Activated CD4-positive, alpha-beta T cell treated with anti-CD3 and anti-CD28 coated beads, Interleukin-2, amount 50 U/mL, for 24 hours (primary cell): ENCODE data around the gene CEND1.

Source experiments
- DNase-seq, 2 donors: peaks; one replicate each; pipeline ENCODE4 v3.0.0-alpha.2; 2020; ENCODE audit warnings: low read depth in 1 of 2, low spot score in 1 of 2

CEND1 gene

DNA sequence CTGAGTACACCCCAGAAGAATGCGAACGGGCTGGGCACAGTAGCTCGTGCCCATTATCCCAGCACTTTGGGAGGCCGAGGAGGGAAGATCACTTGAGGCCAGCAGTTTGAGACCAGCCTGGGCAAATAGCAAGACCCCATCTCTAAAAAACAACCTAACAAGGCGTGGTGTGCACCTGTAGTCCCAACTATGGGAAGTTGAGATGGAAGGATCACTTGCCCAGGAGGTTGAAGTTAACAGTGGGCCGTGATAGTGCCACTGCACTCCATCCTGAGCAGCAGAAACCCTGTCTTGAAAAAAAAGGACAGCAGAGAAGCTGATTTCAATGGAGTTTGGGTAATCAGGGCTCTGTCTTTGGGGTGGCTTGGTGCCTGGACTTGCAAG, 23.2 kb upstream of the CEND1 start:
- no peak for DNase-seq

DNA sequence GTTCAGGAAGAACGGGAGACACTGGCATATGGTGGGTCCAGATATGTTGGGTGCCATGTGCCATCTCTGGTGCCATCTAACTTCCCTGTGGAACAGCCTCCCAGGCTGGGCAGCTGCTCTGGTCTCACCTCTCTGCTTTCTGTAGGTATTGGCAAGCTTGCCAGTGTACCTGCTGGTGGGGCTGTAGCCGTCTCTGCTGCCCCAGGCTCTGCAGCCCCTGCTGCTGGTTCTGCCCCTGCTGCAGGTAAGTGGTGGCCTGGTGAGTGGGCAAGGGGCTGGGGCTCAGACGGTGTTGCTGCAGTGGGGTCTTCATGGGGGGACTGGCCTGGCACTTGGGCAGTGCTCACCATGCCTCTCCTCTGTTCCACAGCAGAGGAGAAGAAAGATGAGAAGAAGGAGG, 22.5 kb upstream of the CEND1 start:
- no peak for DNase-seq

DNA sequence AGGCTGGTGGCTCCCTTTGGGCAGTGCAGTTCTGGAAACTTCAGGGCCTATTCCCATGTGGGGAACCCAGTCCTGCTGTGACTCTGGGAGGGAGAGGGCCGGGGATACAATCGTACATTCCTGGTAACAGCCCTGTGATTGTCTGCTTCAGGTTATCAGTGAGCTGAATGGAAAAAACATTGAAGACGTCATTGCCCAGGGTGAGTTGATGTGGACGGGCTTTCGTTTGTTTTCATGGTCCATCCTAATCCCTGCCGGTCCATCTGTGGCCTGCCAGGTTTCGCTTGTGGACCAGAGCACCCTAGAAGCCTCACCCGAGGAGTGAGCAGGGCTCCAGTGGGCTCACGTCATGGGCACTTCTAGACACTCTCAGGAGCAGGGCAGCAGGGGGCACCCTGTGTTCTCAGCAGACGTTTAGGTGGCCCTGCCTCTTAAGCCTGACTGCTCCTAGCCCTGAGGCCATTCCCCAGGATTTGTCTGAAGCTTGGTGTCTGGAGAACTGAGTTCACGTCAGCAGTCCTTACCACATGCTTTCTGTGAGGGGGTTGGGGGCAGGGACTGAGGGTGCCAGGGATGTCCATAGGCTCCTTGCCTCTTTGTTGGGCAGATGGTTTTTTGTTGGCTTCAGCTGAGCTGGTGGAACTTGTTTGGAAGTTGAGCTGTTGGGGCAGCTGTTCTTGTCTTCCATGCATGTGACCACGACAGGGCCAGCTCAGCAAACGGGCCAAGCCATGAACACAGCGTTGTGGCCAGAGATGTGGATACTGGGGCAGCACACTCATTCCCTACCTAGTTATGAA, 21.8 kb upstream of the CEND1 start:
- no peak for DNase-seq

DNA sequence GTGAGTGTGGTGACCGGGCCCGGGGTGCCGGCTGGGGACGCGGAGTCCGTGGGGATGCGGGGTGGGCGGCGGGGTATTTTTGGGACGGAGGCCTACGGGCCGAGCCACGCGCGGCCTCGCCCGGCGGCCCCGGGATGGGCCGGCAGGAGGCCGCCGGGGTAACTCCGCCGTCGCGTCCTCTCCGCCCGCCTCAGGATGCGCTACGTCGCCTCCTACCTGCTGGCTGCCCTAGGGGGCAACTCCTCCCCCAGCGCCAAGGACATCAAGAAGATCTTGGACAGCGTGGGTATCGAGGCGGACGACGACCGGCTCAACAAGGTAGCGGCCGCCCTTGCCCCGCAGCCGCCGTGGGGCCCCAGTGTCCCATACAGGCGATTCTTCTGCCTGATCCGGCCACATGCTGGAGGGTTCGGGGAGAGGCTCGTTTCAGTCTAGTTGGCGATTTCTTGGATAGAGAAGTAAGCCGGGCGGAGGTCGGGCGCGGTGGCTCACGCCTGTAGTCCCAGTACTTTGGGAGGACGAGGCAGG, 20.2 kb upstream of the CEND1 start:
- DNase-seq = no peak

DNA sequence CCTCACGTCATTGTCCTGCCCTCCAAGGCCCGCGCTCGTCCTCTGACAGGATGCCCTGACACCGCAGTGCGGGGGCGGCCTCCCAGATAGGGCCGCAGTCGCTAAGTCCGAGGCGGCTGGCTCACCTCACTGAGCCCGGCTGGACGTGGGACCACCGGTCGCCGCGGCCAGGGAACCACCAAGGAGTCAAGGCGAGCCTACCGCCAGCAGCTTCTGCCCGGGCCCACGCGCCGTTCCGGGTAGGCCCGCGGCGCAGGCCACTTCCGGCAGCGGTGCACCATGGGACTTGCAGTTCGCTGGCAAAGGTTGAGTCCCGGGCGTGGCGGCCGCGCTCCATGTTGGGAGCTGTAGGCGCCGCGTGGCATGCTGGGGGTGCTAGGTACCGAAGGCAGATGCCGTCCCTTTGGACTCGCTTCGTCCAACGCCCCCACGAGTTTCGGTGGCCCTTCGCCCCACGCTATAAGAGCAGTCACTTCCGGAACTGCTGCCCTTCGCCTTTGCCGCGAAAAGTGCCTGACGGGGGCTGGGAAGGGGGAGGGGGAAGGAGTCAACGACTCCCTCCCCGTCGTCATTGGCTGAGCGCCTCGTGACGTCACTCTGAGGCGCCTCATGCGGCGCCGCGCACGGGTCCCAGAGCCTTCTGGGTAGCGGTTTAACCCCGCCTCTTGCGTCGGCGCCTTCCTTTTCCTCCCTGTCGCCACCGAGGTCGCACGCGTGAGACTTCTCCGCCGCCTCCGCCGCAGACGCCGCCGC, 19.6 kb upstream of the CEND1 start, which contains the start of gene RPLP2:
Gene RPLP2, plus strand, starts transcription at position 681 of the 753 bp plus-strand sequence. CDS start 268 bp downstream, outside the sequence.
- DNase-seq = peak; percentile 97 to 98

DNA sequence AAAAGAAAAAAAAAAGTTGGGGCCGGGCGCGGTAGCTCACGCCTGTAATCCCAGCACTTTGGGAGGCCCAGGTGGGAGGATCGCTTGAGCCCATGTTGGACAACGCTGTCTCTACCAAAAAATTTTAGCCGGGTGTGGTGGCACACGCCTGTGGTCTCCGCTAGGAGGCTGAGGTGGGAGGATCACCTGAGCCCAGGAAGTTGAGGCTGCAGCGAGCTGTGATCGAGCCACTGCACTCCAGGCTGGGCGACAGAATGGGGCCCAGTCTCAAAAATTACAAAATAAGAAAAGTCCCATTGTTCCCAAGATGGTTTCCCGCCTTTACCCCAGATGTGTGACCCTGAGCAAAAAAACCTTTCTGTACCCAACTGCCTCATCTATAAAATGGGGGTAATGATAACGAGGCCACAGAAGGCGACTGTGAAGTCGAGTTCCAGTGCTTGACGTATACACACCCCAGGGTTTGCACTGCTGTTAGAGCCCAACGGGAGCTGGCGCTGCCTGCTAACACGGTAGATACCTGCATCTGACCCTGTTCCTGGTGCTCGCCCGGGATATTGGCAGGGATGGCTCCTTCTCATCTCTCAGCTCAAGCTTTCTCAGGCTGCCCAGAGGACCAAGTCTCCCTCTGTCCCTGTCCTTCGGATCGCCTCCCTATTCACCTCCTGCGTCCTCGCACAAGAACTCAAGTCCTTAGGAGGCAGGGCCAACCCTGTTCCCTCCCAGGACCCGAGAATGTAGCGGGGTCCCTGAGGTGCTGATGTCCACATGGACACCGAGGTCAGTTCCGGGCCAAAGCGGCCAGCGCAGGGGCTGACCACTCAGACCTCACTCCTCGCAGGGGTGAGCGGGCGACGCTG, 18.8 kb upstream of the CEND1 start:
- no peak for DNase-seq

DNA sequence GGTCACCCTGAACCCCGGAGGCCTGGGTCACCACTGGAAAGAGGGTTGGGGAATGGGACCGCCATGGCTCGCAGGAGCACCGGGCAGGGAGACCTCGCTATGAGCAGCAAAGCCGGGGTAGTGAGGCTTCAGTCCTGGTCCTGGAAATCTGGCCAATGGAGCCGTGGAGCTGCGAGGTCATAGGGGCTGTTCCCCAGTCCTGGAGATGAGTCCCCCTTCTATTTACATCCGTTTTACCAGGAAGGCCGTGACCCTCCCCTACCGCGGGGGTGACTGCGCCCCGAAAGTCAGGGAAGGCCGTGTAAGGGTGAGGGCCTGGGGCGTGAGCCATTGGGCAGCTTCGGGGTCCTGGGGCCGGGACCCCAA, 14.7 kb upstream of the CEND1 start:
- no peak for DNase-seq

DNA sequence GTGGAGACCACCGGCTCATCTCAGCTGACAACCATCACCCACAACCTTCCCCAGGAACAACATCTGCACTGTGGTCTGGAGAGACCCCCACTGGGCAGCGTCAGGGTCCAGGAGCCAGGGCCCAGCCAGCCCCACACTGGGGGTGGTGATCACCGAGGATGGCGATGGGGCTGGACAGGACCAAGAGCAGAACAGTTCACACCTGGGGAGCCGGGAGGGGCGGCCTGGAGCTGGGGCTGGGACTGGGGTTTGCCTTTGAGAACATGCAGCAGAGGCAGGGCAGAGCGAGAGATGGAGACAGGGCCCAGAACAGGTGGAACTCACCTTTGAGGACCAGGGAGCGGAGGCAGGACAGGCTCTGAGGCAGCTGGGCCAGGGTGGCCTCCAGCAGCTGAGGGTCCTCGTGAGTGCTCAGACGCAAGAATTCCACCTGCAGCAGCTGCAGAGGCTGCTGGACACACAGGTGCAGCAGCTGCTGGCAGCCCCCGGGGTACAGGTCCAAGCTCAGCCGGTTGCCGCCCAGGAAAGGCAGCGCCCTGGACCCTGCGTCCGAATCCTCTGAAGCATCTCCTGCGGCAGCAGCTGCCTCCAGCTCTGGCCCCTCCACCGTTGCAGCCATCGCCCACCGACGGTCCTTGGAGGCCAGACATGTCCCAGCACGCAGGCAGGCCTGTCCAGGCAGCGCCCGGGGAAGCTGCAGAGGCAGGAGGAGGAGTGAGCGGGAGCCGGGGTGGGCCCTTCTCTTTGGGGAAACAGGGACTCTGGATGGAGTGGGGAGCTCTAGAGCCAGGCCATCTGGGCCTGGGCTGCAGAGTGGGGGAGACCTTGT, 14.1 kb upstream of the CEND1 start:
- DNase-seq = no peak

DNA sequence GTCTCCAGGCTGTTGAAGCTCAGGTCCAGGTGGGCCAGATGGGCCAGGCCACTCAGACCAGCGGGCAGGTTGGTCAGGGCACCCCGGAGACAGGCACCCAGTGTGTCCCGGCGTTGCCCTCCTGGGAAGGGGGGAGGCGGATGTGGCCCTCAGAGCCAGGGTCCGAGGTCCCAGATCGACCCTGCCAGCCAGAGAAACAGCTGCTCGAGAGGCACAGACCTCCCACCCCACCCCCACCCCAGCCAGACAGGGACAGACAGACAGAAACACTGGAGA, 13.5 kb upstream of the CEND1 start:
- no peak for DNase-seq

DNA sequence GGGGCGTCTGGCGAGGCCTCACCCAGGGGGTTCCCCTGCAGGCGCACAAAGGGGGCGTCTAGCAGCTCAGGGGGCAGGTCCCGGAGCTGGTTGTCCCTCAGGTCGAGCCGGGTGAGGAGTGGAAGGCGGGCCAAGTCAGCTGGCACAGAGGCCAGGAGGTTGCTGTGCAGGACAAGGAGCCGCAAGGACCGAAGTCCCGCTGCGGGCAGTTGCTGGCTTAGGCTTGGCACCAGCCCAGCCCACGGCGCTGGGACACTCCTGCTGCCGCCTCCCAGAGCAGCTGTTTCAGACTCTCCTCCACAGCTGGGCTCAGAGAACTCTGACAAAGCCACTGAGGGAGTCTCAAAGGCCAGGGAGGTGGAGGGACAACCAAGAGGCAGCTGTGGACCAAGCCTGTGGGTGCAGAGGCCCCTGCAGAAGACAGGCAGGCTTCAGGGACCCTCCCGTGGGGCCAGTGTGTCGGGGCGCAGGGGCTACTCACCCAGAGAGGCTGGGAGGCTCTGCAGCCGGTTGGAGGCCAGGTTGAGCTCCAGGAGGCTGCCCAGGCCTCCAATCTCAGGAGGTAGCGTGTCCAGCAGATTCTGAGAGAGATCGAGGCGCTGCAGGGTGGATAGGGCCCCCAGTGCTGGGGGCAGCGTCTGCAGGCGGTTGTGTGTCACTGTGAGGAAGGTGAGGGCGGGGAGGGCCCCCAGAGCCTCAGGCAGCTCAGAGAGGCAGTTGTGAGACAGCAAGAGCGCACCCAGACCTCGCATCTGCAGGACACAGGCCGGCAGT, 13.0 kb upstream of the CEND1 start:
- no peak for DNase-seq

DNA sequence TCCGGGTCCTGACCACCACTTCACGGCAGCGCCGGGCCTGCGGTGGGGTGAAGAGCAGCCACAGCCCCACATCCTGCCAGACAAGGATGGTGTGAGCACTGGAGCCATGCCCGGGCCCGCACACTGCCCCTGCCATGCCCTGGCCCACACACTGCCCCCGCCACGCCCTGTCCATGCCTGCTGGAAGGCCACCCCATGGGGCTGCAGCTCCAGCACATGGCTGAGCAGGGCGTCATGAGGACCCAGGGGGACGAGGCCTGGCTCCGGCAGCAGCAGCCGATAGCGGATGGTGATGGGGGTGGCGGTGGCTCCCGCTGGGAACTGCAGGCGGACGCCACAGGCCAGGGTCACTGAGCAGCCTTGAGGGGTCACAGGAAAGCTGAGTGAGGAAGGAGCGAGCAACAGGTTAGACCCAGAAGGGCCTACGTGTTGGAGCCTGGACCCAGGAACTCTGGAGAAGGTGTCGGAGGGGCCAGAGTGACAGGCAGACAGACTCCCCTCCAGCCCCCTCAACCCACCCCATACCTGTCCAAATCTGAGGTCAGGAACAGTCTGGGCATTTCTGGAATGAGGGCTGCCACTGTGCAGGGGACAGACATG, 12.2 kb upstream of the CEND1 start:
- DNase-seq = no peak

DNA sequence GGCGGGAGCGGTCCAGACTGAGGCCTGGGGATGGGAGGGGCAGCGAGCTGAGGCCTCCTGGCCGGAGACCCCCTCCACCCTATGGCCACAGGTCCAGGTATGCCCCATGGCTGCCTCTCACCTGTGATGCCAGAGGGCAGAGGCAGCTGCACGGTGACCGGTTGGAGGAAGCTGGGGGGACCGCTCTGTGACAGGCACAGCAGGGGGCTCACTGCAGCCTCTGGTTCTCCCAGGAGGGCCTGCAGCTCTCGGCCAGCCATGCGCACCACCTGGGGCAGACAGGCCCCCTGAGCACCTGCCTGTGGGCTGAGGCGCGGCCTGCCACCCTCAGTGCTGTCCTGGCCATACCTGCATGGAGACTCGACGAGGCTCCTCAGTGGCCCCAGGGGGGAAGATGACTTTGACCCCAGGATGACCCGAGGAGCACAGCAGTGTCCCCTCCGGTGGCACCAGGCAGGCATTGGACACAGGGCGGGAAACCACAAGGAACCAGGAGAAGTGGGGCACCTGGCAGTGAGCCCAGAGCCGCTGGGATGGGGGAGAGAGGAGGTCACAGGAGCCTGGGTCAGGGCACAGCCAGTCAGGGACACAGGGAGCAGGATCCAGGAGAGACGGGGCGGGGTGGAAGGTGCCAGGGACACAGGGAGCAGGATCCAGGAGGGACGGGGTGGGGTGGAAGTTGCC, 11.3 kb upstream of the CEND1 start:
- DNase-seq = no peak

DNA sequence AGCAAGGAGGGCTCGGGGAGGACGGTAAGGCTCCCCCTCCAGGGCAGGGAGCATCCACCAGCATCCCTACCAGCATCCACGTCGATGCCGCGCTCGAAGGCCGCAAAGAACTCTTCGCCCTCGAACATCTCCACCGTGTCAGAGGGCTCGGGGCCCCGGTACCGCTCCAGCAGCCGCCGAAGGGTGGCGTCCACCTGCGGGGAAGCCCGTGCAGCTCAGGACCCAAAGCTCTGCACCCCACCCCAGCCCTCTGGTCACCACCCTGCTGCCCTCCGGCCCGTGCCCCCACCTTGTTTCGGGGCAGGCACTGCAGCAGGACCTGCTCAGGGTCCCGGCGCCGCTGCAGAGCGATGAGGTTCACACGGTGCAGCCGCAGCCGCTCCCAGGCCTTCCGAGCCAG, 10.6 kb upstream of the CEND1 start:
- no peak for DNase-seq

DNA sequence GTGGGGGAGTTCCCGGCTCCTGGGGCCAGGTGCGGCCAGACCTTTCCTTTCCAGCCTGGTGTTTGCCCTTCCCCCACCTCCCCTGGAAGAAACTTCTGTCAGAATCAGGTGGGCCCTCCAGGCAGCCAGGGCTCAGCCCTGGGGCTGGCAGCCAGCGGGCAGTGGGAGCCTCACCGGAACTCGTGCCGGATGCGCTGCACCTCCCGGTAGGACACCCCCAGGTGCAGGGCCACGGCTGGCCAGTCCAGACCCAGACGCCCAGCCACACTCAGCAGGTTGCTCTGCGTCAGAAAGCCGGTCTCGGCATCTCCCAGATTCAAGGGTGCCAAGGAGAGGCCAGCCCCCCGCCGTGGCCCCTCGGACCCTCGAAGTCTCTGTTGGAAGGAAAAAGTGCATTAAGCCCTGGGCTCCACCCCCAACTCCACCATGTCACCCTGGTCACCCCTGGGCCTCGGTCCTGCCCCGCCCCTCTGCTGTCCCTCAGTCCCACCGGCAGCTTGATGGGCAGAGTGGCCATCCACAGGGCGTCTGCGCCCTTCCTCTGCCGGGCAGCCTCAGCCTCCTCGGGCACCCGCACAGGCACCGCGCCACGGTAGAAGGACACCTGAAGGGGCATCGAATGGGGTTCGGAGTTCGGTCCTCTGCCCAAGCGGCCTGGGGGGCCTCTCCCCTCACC, 9.9 kb upstream of the CEND1 start:
- no peak for DNase-seq

DNA sequence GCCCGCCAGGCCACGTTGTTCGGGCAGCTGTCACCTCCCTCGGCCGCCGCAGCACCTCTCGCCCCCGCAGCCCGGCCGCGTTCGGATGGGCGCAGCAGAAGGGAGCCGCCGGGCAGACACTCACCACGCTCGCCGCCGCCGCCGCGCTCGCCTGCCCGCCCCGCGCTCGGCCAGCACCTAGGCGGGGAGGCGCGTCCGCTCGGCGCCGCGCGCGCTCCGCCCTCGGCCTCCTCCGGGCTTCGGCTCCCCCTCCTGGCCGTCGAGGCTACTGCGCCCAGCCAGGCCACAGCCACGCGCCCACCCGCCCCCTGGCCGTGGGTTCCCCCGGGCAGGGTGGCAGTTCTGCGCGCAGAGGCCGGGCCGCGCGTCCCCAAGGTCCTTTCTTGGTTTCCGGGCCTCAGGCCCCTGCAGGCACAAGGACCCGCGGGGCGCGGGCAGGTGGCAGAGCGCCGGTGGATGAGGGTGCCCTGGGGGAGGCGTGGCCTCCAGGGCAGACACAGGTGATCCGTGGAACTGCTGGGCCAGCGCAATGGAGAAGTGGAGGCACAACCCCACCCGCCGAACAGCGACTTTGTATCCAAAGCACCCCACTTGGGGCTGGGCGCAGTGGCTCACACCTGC, 8.3 kb upstream of the CEND1 start, which contains the start of gene SLC25A22:
Gene SLC25A22, minus strand, starts transcription at position 189 of the 621 bp plus-strand sequence. CDS start 3,275 bp downstream, outside the sequence.
- DNase-seq = peak; percentile 69 to 74

DNA sequence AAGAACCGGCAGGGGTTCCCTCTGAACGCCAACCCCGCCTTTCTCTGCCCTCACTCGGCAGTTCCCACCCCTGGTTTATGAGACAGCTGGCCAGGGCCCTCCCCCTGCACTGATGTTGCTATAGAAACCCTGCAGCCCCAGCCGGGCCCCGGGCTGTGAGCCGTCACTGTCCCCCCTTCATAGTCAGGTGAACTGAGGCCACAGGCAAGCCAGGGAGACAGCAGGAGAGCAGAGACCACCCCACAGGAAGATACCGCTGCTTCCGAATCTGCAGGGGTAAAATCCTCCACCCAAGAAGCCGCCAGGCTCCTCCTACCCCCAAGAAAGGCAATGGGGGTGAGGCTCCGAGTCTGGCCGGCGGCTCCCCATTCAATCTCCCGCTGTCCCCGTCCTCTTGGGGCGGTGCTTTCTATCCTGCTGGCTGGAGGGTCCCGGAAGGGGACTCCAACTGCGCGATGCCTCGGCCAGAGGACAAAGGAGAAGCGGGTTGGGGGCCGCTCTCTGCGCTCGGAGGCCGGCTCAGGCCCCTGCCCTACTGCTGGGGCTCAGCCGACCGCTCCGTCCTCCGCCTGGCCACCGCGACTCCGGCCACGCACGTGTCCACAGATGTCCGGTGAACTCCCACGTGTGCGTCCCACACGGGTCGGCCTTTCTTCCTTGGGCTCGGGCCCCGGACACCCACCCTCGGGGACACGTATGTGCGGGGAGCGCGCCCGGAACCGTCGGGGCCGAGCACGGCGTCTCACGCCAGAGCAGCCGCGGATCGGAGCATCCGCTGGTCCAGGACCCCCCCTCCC, 7.6 kb upstream of the CEND1 start:
- peak; percentile 43 to 67 for DNase-seq
